K562 (cell line): ENCODE data around the gene PFKL. TPM values are rescaled to one million over a fixed set of nuclear protein-coding genes. Genes with fewer than 3 reads are reported as not detected.
"Not testable (repeated sequence)": the region's sequence is repeated elsewhere in the genome, so short reads cannot be mapped to it uniquely, and the experiment has no call there.

Experiments
- ATAC-seq: fragments of 200-7000 bp; cut with Tn5 transposase; 3 replicates; pipeline ENCODE4 v1.9.1; 2020; ENCODE audit warnings: moderate library complexity
- BruUV-seq: library from RNA; stranded (reverse); fragments of 400-500 nt; replicated peaks from 2 replicates; lab custom pipeline; 2021; lab: Mats Ljungman, UMichigan
- CTCF ChIA-PET: fragments of 300-600 bp; formaldehyde crosslinking; extraction: SDS; loops from one replicate; lab custom pipeline; 2021; ENCODE audit warnings: low intra/inter-chr PET ratio; lab: Yijun Ruan, JAX
- POLR2A ChIA-PET: fragments of 300-600, 350-650 bp; sonication (Branson Sonifier 250); formaldehyde crosslinking; extraction: SDS; loops from one replicate; lab custom pipeline; 2021; ENCODE audit warnings: antibody characterized with exemption, inconsistent platforms; lab: Yijun Ruan, JAX
- DNase-seq, 4 experiments: peaks; one replicate each; pipeline versions ENCODE4 v3.0.0 to v3.0.0-alpha.2; 2011 to 2018; ENCODE audit warnings: low spot score in 3 of 4, mixed read lengths in 3 of 4; ENCODE audit errors: extremely low read depth in 1 of 4
- FAIRE-seq: peaks from 2 replicates; lab custom pipeline; 2011; peaks lifted over from hg19 to GRCh38; lab: Jason Lieb, UNC
- H2AFZ ChIP-seq: 2 replicates; pipeline ENCODE4 v1.6.0; 2011; ENCODE audit warnings: low read depth, low read length, control low read depth, inconsistent platforms
- H3K27ac ChIP-seq: fragments of 200-600 bp; 3 replicates; pipeline ENCODE4 v1.8.0; 2011; ENCODE audit warnings: low read depth, mild to moderate bottlenecking, control low read depth, inconsistent platforms, low read length, moderate library complexity, mixed read lengths; ENCODE audit errors: extremely low read depth
- H3K27me3 ChIP-seq, 2 experiments: fragments of 300-600 bp in 1 of 2; 2 replicates in 1 of 2; 3 replicates in 1 of 2; pipeline versions ENCODE4 v1.6.0 to v1.8.0; 2011; ENCODE audit warnings: inconsistent platforms in 2 of 2, low read length in 2 of 2, mild to moderate bottlenecking in 1 of 2, mixed read lengths in 1 of 2, moderate library complexity in 1 of 2; ENCODE audit not compliant: control insufficient read depth in 2 of 2, insufficient read depth in 2 of 2
- H3K36me3 ChIP-seq: fragments of 300-600 bp; 3 replicates; pipeline ENCODE4 v1.8.0; 2011; ENCODE audit warnings: mild to moderate bottlenecking, low read length, inconsistent platforms; ENCODE audit not compliant: control insufficient read depth, insufficient read depth
- H3K4me1 ChIP-seq, 2 experiments: fragments of 200-600 bp in 1 of 2; replicated peaks in 1 of 2; 2 replicates in 1 of 2; 3 replicates in 1 of 2; pipeline versions ENCODE4 v1.5.1 to v1.8.0; 2011; ENCODE audit warnings: inconsistent platforms in 2 of 2, low read length in 2 of 2, mild to moderate bottlenecking in 1 of 2, mixed read lengths in 1 of 2, moderate library complexity in 1 of 2; ENCODE audit not compliant: control insufficient read depth in 2 of 2, insufficient read depth in 2 of 2
- H3K4me2 ChIP-seq: 2 replicates; pipeline ENCODE4 v1.6.1; 2011; ENCODE audit warnings: low read length, control low read depth, inconsistent platforms, mixed read lengths; ENCODE audit not compliant: insufficient read depth
- H3K4me3 ChIP-seq: fragments of 200-600 bp; sonication (generic), shearing (Covaris generic); 2 replicates; pipeline ENCODE4 v1.5.1; 2016; ENCODE audit warnings: control low read depth, inconsistent platforms
- H3K79me2 ChIP-seq: fragments of 200-600 bp; 3 replicates; pipeline ENCODE4 v1.8.0; 2011; ENCODE audit warnings: low read length, inconsistent platforms; ENCODE audit not compliant: control insufficient read depth, insufficient read depth
- H3K9ac ChIP-seq, 2 experiments: 2 replicates each; pipeline versions ENCODE4 v1.6.0 to v1.6.1; 2011; ENCODE audit warnings: low read depth in 2 of 2, low read length in 2 of 2, control low read depth in 1 of 2, inconsistent platforms in 1 of 2, mild to moderate bottlenecking in 1 of 2, mixed read lengths in 1 of 2; ENCODE audit not compliant: insufficient read depth in 1 of 2
- H3K9me1 ChIP-seq: one replicate; pipeline ENCODE4 v1.6.0; 2011; ENCODE audit warnings: inconsistent platforms, mild to moderate bottlenecking, low read length, moderate library complexity; ENCODE audit not compliant: control insufficient read depth, insufficient read depth
- H3K9me3 ChIP-seq: replicated peaks from 2 replicates; pipeline ENCODE4 v1.5.1; 2011; ENCODE audit warnings: low read depth, low read length, inconsistent platforms; ENCODE audit not compliant: control insufficient read depth, insufficient read depth
- H4K20me1 ChIP-seq: replicated peaks from 2 replicates; pipeline ENCODE4 v1.6.1; 2011; ENCODE audit warnings: low read length, inconsistent platforms, mixed read lengths; ENCODE audit not compliant: control insufficient read depth, insufficient read depth
- RAD21 ChIP-seq, 2 experiments: fragments of 250-450 bp in 1 of 2; fragments of 450-650 bp in 1 of 2; sonication (Bioruptor Pico) in 1 of 2; formaldehyde crosslinking in 1 of 2; IDR thresholded peaks in 1 of 2; conservative IDR thresholded peaks in 1 of 2; 2 replicates each; pipeline versions ENCODE4 v1.4.0 to v1.8.0; 2020 to 2022; ENCODE audit warnings: mild to moderate bottlenecking in 2 of 2, moderate library complexity in 1 of 2
- ZNF121 ChIP-seq: sonication (generic); formaldehyde crosslinking; conservative IDR thresholded peaks from 2 replicates; pipeline ENCODE4 v1.8.0; 2022; ENCODE audit warnings: missing genetic modification reagents
- WGBS: fragments of 100-300 bp; shearing (Covaris generic); methylation state at CpG from one replicate; pipeline ENCODE4 v1.1.6; 2016; ENCODE audit warnings: low coverage, mixed read lengths; ENCODE audit not compliant: insufficient coverage; ENCODE audit errors: missing lambda C conversion rate; 5-methylcytosine and 5-hydroxymethylcytosine counted together
- in situ Hi-C: fragments of 300-500 bp; cut with MboI; formaldehyde crosslinking; loops from 4 replicates; pipeline ENCODE4 v1.15.0; 2018; ENCODE audit warnings: inconsistent platforms, mixed read lengths
- intact Hi-C: fragments of 100-400 bp; cut with micrococcal nuclease; formaldehyde crosslinking; loops from 2 replicates; pipeline ENCODE4 v1.14.2; 2022
- polyA plus RNA-seq, 8 experiments: library from polyadenylated mRNA; depleted of rRNA in 4 of 8; stranded (reverse) in 5 of 8; unstranded in 3 of 8; fragments of >200 nt; fragmentation: Nextera tagmentation in 2 of 8; fragmentation: Illumina TruSeq in 1 of 8; extraction: Ambion mirVana in 2 of 8; extraction: Trizol in 1 of 8; gene quantifications; 2 replicates each; pipeline versions ENCODE4 v1.2.1 to v1.2.3, GENCODE V29; 2011 to 2014; ENCODE audit warnings: inconsistent platforms in 1 of 8, missing spikeins in 1 of 8
- total RNA-seq, 7 experiments: library from RNA; depleted of rRNA in 6 of 7; stranded (reverse); fragments of >200 nt in 6 of 7; fragmentation: Illumina TruSeq in 2 of 7; extraction: Trizol in 2 of 7; gene quantifications; 2 replicates each; pipeline versions ENCODE4 v1.2.1 to v1.2.3, GENCODE V29; 2011 to 2021; ENCODE audit warnings: low replicate concordance in 1 of 7
- TF ChIP-seq, protein P1 (sequence below), 3 experiments: IDR thresholded peaks in 2 of 3; conservative IDR thresholded peaks in 1 of 3; 2 replicates each; pipeline ENCODE4 v1.5.1; 2011 to 2012; ENCODE audit warnings: low read length in 3 of 3, mild to moderate bottlenecking in 3 of 3, control low read depth in 2 of 3, improper control_type of control experiment in 1 of 3, inconsistent platforms in 1 of 3, low read depth in 1 of 3, mixed read lengths in 1 of 3, moderate library complexity in 1 of 3; ENCODE audit not compliant: insufficient read depth in 2 of 3

PFKL gene
- total and polyA plus RNA-seq, 9 of the 15 experiments (the other 6 are each of a cell fraction or from before 2014, with no cell fraction given), result 1.1 to 124 (median 45.6) TPM

DNA sequence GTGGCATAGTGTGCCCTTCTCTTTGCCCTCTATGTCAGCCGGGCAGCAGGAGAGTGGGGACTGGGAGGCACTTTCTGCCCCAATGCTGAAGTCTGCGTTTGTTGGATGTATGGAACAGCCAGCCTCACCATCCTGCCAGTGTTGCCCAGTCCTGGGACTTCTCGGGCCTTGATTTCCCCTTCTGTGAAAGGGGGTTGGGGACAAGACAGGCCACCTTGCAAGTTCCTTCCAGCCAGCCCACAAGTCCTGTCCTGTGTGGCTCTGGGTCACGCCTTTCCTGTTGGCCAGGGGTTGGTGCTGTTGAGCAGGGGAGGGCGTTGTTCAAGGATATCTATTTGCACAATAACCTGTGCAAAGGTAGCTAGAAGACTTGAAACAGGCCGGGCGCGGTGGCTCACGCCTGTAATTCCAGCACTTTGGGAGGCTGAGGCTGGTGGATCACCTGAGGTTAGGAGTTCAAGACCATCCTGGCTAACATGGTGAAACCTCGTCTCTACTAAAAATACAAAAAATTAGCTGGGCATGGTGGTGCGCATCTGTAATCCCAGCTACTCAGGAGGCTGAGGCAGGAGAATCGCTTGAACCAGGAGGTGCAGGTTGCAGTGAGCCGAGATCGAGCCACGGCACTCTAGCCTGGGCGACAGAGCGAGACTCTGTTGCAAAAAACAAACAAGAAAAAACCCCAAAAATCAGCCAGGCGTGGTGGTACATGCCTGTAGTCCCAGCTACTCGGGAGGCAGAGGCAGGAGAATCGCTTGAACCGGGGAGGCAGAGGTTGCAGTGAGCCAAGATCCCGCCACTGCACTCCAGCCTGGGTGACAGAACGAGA is 2.9 kb downstream of the PFKL start:
- in situ Hi-C loops, BruUV-seq, H2AFZ ChIP-seq, H3K27ac ChIP-seq, CTCF ChIA-PET, H3K9me3 ChIP-seq, H3K4me2 ChIP-seq, intact Hi-C loops, H3K4me3 ChIP-seq, H3K27me3 ChIP-seq: not testable (repeated sequence)
- H3K9ac ChIP-seq, result peak overlapping the region in 1 of 2 experiments; percentile 71; a peak in 2 of 4 replicates
- H3K36me3 ChIP-seq, result peaks cover 26% of the 10 kb centered on the region; the same call in 2 of the 3 replicates
- POLR2A ChIA-PET, result interaction anchor here (1.8 kb wide), 1 partner anchor 13 kb away, joined by 8 read pairs; no protein-coding TSS in a partner anchor
- TF ChIP-seq ZNF121 (CRISPR knock-in tag) (peak; percentile 76), RAD21 (CRISPR knock-in tag; conservative IDR thresholded peaks at IDR 0.05 in 1 of 2, IDR thresholded peaks at IDR 0.05 in 1 of 2) (peak in 1 of 2 experiments; percentile 35; a peak in 2 of 4 replicates)
- TF ChIP-seq, protein P1, sequence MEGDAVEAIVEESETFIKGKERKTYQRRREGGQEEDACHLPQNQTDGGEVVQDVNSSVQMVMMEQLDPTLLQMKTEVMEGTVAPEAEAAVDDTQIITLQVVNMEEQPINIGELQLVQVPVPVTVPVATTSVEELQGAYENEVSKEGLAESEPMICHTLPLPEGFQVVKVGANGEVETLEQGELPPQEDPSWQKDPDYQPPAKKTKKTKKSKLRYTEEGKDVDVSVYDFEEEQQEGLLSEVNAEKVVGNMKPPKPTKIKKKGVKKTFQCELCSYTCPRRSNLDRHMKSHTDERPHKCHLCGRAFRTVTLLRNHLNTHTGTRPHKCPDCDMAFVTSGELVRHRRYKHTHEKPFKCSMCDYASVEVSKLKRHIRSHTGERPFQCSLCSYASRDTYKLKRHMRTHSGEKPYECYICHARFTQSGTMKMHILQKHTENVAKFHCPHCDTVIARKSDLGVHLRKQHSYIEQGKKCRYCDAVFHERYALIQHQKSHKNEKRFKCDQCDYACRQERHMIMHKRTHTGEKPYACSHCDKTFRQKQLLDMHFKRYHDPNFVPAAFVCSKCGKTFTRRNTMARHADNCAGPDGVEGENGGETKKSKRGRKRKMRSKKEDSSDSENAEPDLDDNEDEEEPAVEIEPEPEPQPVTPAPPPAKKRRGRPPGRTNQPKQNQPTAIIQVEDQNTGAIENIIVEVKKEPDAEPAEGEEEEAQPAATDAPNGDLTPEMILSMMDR (IDR thresholded peaks at IDR 0.05 in 2 of 3, conservative IDR thresholded peaks at IDR 0.05 in 1 of 3; ENCODE audit: insufficient read depth in 2 of 3, low read depth in 1 of 3, low read length in 3 of 3), result peak; percentile 43 to 58 (median 51)
- ATAC-seq (peak; percentile 19; the same call in 1 of the 3 replicates), FAIRE-seq (peak; percentile 70), DNase-seq (peak in 1 of 4 experiments; percentile 49)
- 81% methylated on average over 20 of the region's 23 CpGs for WGBS
- H3K9me1 ChIP-seq, result peaks cover 11% of the 10 kb centered on the region
- peaks cover 39% of the 10 kb centered on the region for H4K20me1 ChIP-seq
- peaks cover 13 to 78% of the 10 kb centered on the region in 2 experiments for H3K4me1 ChIP-seq
- peaks cover 51% of the 10 kb centered on the region for H3K79me2 ChIP-seq
